Thyroid gland (tissue), 4 donors: ENCODE data around the gene NECTIN2.

ENCODE experiments used
- POLR2A ChIP-seq, 2 donors: fragments of 450-650 bp; IDR thresholded peaks; one replicate each; pipeline ENCODE4 v1.6.1; 2017; ENCODE audit warnings: antibody characterized with exemption in 2 of 2, mild to moderate bottlenecking in 2 of 2, moderate library complexity in 1 of 2
- TF ChIP-seq, protein P1 (sequence below), 6 experiments: fragments of 200-600 bp in 3 of 6; fragments of 450-650 bp in 3 of 6; sonication (generic) in 3 of 6; IDR thresholded peaks; one replicate each; pipeline ENCODE4 v1.5.1; 2016 to 2019; ENCODE audit warnings: antibody characterized with exemption in 6 of 6, mild to moderate bottlenecking in 2 of 6, inconsistent platforms in 1 of 6, moderate library complexity in 1 of 6

DNA sequence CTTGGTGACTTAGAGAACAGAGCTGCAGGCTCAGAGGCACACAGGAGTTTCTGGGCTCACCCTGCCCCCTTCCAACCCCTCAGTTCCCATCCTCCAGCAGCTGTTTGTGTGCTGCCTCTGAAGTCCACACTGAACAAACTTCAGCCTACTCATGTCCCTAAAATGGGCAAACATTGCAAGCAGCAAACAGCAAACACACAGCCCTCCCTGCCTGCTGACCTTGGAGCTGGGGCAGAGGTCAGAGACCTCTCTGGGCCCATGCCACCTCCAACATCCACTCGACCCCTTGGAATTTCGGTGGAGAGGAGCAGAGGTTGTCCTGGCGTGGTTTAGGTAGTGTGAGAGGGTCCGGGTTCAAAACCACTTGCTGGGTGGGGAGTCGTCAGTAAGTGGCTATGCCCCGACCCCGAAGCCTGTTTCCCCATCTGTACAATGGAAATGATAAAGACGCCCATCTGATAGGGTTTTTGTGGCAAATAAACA, 78.2 kb downstream of the NECTIN2 start:
- TF ChIP-seq, protein P1, sequence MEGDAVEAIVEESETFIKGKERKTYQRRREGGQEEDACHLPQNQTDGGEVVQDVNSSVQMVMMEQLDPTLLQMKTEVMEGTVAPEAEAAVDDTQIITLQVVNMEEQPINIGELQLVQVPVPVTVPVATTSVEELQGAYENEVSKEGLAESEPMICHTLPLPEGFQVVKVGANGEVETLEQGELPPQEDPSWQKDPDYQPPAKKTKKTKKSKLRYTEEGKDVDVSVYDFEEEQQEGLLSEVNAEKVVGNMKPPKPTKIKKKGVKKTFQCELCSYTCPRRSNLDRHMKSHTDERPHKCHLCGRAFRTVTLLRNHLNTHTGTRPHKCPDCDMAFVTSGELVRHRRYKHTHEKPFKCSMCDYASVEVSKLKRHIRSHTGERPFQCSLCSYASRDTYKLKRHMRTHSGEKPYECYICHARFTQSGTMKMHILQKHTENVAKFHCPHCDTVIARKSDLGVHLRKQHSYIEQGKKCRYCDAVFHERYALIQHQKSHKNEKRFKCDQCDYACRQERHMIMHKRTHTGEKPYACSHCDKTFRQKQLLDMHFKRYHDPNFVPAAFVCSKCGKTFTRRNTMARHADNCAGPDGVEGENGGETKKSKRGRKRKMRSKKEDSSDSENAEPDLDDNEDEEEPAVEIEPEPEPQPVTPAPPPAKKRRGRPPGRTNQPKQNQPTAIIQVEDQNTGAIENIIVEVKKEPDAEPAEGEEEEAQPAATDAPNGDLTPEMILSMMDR (IDR thresholded peaks at IDR 0.05), result no peak
- no peak for TF ChIP-seq POLR2A (IDR thresholded peaks at IDR 0.05)
